GM18519 (cell line): ENCODE results near the gene CD302.
"Not testable (repeated sequence)": the region's sequence is repeated elsewhere in the genome, so short reads cannot be mapped to it uniquely, and the experiment has no call there.

Experiments
- ATAC-seq: cut with Tn5 transposase; IDR thresholded peaks from one replicate; pipeline ENCODE4 v1.9.1; 2021; ENCODE audit warnings: mild to moderate bottlenecking, moderate library complexity; ENCODE audit not compliant: unreplicated experiment, low FRiP score

The CD302 gene

GRCh38 chr2:159797543-159798375 lies at the start of gene CD302:
CD302 (minus strand) TSS chr2:159798208; CDS start chr2:159798198, 10 bp downstream.
- no peak for ATAC-seq

GRCh38 chr2:159846564-159846963 lies 48.6 kb upstream of the CD302 start:
- no peak for ATAC-seq

- no peak for ATAC-seq
These were observed 42.6 kb upstream of the CD302 start for GRCh38 chr2:159840616-159841015.

GRCh38 chr2:159832858-159833257 lies 34.9 kb upstream of the CD302 start:
- no peak for ATAC-seq

- ATAC-seq: no peak
These were observed 34.0 kb upstream of the CD302 start for GRCh38 chr2:159832026-159832425.

- no peak for ATAC-seq
These were observed 31.4 kb upstream of the CD302 start for GRCh38 chr2:159829376-159829775.

- no peak for ATAC-seq
These were observed 30.7 kb upstream of the CD302 start for GRCh38 chr2:159828738-159829137.

GRCh38 chr2:159822478-159822833 lies 24.4 kb upstream of the CD302 start:
- ATAC-seq: not testable (repeated sequence)

- not testable (repeated sequence) for ATAC-seq
These were observed 23.9 kb upstream of the CD302 start for GRCh38 chr2:159821775-159822477.

- ATAC-seq: no peak
These were observed 20.9 kb upstream of the CD302 start for GRCh38 chr2:159818940-159819339.

- ATAC-seq: no peak
These were observed 19.3 kb upstream of the CD302 start for GRCh38 chr2:159817283-159817682.

GRCh38 chr2:159811232-159811631 lies 13.2 kb upstream of the CD302 start:
- no peak for ATAC-seq

GRCh38 chr2:159808032-159808425 lies 10.0 kb upstream of the CD302 start:
- no peak for ATAC-seq

GRCh38 chr2:159807183-159808031 lies 9.4 kb upstream of the CD302 start:
- ATAC-seq: no peak

GRCh38 chr2:159804941-159805340 lies 6.9 kb upstream of the CD302 start:
- ATAC-seq: no peak

GRCh38 chr2:159803235-159803962 lies 5.4 kb upstream of the CD302 start:
- no peak for ATAC-seq

- ATAC-seq: no peak
These were observed 4.7 kb upstream of the CD302 start for GRCh38 chr2:159802673-159803072.

- no peak for ATAC-seq
These were observed 1.8 kb upstream of the CD302 start for GRCh38 chr2:159799833-159800232.

GRCh38 chr2:159798376-159798725 lies 343 bp upstream of the CD302 start:
- no peak for ATAC-seq

- no peak for ATAC-seq
These were observed 824 bp downstream of the CD302 start for GRCh38 chr2:159797225-159797542.
